Measurements from ENCODE around the gene MAP3K2.

MAP3K2 gene

DNA sequence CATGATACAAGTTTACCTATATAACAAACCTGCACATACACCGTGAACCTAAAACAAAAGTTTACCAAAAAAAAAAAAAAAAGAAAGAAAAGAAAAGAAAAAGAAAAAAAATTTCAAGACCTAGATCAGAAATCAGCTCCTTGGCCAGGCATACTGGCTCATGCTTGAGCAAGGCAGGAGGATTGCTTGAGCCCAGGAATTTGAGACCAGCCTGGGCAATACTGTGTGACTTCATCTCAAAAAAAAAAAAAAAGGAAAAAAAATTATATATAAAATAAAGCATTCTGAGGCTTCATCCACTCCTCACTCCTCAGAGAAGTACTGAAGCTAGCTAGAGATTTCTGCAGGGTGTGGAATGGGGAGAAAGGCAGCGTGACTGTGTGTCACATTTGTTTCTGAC, 18.7 kb upstream of the MAP3K2 start:
- no peak for DNase-seq

DNA sequence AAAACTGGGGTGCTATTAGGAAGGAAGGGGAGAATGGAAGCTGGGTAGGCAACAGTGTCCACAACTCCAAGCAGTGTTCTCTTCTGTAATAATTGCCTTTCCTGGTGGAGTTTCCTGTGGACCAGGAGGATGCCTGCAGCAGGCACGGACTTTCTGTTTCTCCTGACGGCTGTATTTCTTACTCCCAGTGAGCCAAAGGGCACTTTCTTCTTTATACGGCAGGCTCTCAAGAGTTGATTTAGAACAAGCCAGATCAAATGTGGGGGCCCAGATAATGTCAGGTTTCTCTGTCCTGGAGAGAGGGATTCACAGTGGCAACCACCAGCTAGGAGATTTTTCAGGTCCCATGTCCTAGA, 17.5 kb upstream of the MAP3K2 start:
- DNase-seq = no peak

DNA sequence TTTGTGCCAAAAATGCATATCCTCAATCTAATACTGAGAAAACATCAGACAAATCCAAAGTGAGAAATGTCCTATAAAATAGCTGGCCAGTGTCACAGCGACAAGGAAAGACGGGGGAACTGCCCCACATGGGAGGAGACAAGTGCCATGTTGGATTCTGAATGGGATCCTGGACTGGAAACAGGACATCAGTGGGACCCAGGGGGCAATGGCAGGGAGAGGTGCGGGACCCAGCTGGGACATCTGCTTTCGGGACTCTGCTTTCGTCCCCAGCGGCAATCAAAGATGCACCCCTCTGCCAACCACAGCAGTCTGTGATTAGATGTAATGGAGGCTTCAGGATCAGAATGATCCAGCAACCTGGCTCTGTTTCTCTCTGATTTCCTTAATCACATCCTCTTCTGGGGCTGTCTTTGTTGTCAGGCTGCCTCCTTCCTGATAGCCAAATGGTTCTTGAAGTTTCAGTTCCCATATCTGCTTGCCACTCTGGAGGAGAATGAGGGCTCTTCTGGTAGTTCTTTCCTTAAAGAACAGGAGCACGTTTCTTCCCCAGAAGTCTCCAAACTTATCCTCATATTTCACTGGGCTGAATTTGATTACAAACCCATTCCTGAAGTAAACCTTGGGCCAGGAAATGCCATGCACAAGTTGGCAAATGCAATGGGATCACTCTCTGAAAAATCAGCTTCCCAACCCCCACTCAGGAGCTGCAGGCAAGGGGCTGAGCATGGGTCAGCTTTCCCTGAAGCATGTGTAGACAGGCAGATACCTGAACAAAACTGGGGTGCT, 16.9 kb upstream of the MAP3K2 start:
- DNase-seq = no peak

DNA sequence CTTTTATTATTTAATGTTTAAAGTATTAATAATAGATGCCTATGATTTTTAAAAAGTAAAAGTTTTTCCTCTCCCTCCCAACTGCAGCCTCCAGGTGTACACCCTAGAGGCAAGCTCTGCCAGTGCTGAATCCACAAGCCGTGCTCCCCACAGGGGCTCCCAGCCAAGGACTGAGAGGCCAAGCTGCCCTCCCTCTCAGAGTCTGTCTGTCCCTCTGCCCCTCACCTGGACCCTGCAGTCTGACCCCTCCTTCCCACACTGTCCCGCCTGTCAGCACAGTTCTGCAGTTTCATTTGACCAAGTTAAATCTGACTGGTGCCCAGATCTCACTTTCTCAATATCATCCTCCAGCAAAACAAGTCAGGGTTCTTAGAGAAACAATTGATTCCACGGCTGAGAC, 15.7 kb upstream of the MAP3K2 start:
- no peak for DNase-seq

DNA sequence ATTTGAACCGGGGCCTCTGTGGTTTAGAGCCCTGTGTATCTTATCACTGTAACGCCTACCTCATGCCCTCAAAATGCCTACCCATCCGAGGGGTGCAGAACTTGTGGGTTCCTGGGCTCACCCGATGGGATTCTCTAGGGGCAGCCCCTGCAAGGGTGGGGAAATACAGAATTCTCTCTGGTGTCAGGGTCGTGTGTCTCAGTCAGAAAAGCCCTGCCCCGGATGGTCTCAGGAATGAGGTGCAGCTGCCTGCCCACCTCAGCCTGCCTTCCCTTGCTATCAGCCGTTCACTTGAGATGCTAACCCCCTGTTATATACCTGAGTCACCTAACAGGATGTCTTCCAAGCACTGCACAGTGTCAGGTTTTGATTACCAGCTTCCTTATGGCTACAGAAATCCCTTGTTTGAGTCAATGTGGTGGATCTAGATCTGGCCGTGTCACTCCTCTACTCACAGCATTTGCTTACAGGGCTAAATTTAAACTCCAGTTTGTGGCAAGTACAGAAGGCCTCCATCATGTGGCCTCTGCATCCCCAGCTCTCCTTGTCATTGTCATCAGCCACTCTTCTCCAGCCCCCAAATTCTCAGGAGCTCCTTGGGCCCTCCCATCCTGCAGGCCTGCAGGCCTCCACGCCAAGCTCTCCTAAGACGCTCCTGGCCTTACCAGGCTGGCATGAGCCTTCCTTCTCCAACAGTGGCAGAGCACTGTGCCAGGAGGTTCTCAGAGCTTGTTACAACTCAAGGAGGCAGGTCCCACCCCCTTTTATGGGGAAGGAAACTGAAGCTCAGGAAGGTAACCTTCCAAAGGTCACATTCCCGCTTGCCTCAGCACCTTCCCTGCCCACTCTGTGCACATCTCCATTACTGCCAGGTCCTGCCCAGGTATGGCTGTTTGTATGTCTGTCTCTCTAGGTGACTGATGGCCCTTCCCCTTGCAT, 14.3 kb upstream of the MAP3K2 start:
- DNase-seq = no peak

DNA sequence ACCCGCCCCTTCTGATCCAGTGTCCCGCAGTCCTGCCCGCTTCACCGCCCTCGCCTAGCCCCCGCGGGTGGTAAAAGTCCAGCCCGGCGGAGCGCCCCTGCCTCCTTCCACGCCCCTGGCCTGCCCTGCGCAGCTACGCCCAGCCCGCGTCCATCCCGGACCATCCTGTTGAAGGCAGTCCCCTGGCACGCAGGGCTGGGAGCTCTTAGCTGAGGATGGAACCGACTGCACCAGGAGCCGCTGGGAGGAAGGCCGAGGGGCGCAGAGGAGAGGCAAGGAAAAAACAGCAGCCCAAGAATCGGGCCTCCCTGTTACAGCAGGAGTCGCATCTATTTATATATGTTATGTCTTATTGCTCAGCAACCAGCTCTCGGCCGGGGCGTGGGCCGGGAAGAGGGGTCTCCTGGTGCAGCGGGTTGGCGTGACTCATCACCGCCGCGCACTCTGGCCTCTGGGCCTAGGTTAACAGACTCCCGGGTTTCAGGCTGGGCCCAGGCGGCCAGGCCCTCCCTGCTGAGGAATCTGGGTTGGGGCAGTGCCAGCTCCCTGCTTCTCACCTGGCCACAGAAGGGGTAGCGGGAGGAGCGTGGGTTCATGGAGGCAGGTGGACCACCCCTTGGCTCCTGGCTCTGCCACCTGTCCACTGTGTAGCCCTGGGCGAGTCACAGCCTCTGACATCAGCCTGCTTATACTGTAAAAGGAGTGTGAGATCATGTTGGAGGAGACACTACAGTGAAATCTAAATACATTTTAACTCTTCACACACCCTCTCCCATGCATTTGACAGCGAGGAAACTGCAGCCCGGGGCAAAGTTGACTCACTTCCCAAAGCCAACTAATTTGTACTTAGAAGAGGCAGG, 13.4 kb upstream of the MAP3K2 start:
- no peak for DNase-seq

DNA sequence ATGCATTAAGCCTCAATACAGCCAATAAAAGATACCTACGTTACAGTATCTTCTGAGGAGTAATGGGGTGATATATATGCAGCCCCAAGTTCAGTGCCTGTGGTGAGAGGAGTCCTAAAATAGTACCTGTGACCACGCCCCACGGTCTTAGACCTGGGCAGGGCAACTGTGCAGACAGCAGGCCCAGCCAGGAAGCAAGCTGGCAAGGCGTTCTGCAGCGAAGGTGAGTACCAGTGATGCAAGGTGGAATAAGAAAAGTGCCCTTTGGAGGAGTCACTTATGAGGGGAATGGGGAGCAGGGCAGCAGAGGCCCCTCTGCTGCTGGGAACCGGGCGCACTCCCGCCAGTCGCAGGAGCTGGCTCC, 12.7 kb upstream of the MAP3K2 start:
- no peak for DNase-seq

DNA sequence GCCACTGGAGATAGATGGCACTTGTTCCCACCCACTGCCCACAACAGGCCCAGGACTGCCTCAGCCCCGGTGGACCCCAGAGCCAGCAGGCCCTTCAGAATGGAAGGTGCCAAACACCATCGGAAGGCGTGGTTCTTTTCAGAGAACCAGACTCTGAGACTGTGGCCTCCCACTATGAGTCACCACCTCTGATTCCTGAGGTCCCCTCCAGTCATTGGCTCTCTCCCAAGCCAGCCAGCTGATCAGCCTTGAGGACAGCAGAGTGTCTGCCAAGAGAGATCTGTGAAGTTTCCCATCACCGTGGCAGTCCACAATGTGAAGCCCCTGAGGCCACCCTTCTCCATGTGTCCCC, 10.4 kb upstream of the MAP3K2 start:
- no peak for DNase-seq

DNA sequence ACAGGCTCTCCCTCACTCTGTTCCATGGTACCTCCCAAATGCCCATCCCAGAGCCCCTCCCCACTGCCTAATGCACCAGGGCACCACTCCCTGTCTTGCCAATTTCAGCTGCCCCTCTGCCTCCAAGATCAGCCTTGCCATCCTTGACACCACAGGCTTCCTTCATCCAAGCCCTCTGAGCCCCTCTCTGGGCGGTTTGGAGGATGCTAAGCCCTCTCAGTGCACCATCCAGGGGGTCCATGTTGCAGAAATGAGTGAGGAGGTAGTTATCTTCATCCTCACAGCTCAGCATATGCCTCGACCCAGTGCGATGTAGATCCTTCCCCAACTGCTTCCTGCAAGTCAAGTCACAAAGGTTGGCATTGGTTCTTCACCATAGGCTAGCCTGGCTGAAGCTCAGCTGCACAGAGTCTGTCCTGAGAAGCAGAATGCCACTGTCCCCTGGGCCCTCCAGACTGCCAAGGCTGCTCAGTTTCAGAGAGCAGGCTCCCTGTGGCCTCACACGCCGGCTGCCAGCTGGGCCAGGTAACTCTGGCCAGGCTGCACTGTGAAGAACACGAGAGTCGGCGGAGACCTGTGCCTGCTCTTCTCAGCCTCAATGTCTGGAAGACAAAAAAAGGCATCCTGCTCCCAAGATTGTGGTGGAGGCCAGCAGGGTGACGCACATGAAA, 9.9 kb upstream of the MAP3K2 start:
- DNase-seq = no peak

DNA sequence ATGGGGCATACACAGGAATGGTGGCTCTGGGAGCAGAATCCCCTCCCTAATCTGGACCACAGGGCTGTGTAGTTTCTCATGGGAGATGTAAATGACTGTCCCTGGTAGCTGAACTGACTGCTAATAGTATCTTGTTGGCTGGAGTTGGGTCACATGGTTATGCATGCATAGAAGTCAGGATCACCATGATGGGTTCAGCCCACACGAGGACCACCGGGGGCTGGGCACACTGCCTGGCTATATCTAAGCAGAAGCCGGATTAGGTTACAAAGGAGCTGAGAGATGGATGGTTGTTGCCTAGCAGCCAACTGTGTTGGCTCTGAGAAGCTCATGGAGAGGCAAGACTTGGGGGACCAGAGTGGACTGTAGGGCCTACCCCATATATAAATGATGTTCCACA, 6.7 kb upstream of the MAP3K2 start:
- DNase-seq = no peak

DNA sequence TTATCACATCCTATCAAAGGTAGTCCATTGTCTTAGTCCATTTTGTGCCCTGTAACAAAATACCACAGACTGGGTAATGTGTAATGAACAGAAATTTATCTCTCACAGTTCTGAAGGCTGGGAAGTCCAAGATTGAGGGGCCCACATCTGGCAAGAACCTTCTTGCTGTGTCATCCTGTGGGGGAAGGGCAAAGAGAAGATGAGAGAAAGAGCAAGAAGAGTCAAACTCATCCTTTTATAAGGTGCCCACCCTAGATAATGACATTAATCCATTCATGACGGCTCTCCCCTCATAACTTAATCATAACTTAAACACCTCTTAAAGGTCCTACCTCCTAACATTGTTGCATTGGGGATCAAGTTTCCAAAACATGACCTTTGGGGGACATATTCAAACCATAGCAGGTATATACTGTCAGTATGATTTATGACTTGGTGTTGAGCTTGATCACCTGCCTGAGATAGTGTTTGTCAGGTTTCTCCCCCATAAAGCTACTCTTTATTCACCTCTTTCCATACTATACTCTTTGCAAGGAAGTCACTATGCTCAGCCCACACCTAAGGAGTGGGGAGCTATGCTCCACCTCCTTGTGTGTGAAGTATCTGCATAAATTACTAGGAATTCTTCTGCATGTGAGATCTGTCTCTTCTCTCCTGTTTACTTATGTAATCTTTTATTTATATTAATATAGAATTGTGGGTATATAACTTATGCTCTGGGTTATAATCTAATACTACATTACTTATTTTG, 5.2 kb upstream of the MAP3K2 start:
- DNase-seq = no peak

DNA sequence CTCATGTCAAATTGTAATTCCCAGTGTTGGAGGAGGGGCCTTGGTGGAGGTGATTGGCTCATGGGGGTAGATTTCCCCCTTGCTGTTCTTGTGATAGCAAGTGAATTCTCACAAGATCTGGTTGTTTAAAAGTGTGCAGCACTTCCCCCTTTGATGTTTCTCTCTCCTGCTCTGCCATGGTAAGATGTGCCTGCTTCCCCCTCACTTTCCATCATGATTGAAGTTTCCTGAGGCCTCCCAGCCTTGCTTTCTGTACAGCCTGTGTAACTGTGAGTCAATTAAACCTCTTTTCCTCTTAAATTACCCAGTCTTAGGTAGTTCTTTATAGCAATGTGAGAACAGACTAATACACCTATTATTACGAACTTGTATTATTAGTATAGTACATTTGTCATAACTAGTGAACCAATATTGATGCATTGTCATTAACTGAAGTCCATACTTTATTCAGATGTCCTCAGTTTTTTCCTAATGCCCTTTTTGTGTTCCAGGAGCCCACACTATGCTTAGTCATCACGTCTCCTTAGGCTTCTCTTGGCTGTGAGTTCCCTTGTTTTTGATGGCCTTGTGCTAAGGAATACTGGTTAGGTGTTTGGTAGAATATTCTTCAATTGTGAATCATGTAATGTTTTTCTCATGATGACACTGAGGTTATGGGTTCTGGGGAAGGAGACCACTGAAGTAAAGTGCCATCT, 4.5 kb upstream of the MAP3K2 start:
- no peak for DNase-seq

DNA sequence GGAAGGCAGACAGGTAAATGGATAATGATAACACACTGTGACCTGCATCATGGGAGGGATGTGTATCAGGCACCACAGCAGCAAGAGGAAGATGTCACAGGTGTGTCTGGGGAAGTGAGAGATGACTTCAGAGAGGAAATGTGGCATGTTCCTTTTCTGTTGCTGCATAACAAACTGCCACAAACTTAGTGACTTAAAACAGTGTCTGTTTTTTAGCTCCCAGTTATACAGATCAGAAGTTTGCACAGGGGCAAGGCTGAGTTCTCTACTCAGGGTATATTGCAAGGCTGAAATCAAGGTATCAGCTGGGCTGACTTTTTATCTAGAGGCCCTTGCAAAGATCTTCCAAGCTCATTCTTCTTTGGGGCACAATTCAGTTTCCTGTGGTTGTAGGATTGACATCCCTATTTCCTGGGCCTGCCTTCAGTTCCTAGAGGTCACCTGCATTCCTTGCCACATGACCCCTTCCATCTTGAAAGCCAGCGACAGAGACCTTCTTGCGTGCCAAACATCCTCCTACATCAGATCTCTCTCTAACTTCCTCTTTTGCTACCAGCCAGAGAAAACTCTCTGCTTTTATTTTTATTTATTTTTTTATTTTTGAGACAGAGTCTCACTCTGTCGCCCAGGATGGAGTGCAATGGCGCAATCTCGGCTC, 2.1 kb upstream of the MAP3K2 start:
- no peak for DNase-seq

DNA sequence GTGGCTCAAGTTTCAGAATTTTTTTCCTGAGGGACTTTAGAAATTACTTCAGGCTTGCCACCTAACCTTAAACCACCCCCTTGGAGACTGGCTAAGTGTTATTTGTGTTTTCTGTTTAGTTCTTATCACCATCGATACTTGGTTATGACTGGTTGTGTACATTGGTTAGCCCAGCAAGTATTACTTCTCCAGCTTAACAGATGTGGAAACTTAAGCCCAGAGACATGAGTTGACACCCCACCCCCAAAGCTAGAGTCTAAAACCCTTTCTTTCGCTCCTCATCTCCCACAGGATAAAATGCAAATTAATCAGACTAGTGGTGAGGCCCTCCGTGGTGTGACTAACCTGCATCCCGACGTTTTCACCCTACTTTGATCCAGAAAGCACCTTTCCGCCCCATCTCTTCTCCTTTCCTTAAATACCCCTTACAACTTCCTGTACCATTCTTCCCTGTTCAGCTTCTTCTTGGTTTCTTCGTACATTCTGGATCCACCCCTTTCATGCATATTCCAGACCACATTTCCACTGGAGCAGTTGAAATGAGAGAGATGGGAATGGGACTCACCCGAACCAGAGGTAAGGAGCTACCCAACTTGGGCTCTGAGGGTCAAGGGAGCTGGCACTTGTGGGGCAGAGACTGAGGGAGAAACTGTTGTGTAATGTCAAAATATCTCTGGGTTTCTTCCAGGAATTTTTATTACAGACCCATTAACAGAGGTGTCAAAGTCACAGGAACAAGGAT, 819 bp upstream of the MAP3K2 start:
- DNase-seq = peak; percentile 33

DNA sequence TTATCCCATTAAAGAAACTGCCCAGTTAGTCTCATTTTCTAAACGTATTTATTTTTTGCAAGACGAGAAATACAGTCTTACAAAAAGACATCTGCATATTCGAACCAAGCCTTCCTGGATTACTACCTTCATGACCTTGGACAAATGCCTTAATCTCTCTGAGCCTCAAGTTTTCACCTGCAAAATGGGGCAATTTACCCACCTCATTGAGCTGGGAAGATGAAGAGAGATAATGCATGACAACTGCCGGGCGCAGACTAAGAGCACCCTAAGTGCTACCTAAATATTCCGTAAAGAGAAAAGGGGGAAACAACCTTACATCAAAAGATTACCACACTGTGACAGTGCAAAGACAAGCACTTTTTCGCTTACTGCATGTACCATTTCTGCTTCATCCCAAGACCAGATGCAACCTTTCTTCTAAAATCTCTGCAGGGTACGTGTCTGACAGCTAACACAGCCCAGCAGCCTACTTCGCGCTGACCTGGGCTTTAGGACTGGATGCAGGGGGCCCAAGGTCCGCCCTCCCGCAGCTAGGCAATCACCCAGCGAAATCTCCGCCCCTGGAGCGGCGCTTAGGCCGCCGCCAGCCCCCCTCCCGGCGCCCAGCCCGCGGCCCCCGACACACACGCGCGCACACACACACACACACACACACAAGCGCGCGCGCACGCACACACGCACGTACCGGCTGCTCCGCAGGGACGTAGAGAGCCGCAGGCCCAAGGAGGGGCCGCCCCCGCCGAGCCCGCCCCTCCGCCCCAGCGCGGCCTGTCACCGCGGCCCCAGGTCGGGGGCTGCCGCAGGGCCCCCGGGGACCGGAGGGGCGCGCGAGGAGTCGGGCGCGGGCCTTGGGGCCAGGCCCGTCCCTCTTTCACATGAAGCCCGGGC, 766 bp downstream of the MAP3K2 start:
- peak; percentile 56 for DNase-seq

DNA sequence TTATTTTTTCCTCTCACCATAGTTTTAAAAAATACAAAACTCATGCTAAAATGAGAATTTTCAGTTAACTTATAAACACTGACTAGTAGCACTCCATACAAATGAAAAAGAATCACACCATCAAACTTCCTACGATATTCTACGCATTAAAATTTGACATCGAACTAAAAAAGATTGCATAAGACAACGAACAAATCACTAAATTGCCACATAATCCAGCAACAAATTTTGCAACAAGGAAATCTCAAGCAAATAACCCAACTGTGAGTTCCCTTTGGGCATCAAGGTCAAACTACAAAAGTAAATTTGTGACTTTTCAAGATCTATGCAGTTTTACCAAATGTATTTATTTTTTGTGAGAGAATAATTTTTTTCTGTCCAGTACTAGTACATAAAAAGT, 1.5 kb downstream of the MAP3K2 start:
- DNase-seq = no peak

DNA sequence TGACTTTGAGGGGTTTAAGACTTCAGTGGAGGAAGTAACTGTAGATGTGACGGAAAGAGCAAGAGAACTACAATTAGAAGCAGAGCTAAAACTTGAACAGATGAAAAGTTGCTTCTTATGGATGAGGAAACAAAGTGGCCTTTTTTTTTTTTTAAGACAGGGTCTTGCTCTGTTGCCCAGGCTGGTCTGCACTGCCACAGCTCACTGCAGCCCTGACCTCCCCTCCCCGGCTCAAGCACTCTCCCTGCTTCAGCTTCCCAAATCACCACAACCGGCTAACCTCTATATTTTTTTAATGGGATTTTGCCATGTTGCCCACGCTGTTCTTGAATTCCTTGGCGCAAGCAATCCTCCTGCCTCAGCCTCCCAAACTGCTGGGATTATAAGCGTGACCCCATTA, 3.2 kb downstream of the MAP3K2 start:
- DNase-seq = no peak

DNA sequence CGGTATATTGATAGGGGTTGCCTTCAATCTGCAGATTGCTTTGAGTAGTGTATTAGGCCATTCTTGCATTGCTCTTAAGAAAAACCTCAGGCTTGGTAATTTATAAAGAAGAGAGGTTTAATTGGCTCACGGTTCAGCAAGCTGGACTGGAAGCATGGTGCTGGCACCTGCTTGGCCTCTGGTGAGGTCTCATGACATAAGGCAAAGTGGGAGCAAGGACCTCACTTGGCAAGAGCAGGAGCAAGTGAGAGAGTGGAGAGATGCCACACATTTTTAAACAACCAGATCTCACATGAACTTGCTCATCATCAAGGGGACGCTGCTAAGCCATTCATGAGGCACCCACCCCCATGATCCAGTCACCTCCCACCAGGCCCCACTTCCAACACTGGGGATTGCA, 4.9 kb downstream of the MAP3K2 start:
- no peak for DNase-seq

DNA sequence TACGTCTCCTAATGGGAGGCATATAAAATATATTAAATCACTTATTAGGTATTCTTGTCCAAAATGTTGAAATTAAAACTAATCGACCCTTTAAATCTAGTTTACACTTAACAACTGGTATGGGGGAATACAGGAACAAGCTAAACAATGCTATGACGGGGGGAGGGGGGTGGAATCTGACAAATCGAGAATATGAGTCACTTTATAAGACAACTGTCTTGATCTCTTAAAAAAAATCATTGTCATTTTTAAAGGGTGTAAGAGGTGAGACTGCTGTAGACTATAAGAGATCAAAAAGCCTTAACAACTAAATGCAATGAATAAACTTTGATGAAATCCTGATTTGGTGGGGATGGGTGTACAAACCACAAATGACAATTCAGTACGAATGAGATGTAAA, 6.0 kb downstream of the MAP3K2 start:
- DNase-seq = no peak

Measured in DMS 273 treated with DMSO at 0.1 percent for 48 hours (cell line).